Astrocyte of the hippocampus (primary cell): ENCODE results near the gene DAAM2.

ENCODE experiments used
- DNase-seq: peaks from one replicate; pipeline ENCODE4 v3.0.0; 2011; ENCODE audit warnings: low read depth, low spot score

Gene DAAM2

GRCh38 chr6:39953076-39953618 is 161.0 kb downstream of the DAAM2 start:
- no peak for DNase-seq
